Nephron progenitor cell (in vitro differentiated cells): ENCODE measurements around the gene FBF1.

Experiments used
- DNase-seq: peaks from one replicate; pipeline ENCODE4 v3.0.0; 2021
- H3K27ac Mint-ChIP-seq: 2 replicates; pipeline ENCODE4 v1.8.0; 2021; ENCODE audit warnings: mild to moderate bottlenecking, moderate library complexity, mixed read lengths
- H3K27me3 Mint-ChIP-seq: 2 replicates; pipeline ENCODE4 v1.8.0; 2021; ENCODE audit warnings: mild to moderate bottlenecking, low read depth, mixed read lengths; ENCODE audit not compliant: poor library complexity
- H3K36me3 Mint-ChIP-seq: 2 replicates; pipeline ENCODE4 v1.8.0; 2021; ENCODE audit warnings: low read depth, mixed read lengths
- H3K4me1 Mint-ChIP-seq: 2 replicates; pipeline ENCODE4 v1.8.0; 2021; ENCODE audit warnings: mixed read lengths
- H3K4me3 Mint-ChIP-seq: 2 replicates; pipeline ENCODE4 v1.8.0; 2021; ENCODE audit warnings: mild to moderate bottlenecking, moderate library complexity, mixed read lengths
- H3K9me3 Mint-ChIP-seq: 2 replicates; pipeline ENCODE4 v1.8.0; 2021; ENCODE audit warnings: mild to moderate bottlenecking, moderate library complexity, mixed read lengths
- CTCF ChIP-seq: fragments of 200-600 bp; sonication (generic); IDR thresholded peaks from 2 replicates; pipeline ENCODE4 v1.5.0; 2021; ENCODE audit warnings: antibody characterized with exemption

FBF1 gene

GRCh38 chr17:75920045-75920560 is 20.7 kb downstream of the FBF1 start:
- no peak for DNase-seq
- H3K4me1 Mint-ChIP-seq, result peaks cover 13% of the 10 kb centered on the region

GRCh38 chr17:75919611-75920010 is 21.2 kb downstream of the FBF1 start:
- no peaks in the 10 kb centered on the region for H3K9me3 Mint-ChIP-seq
- peaks cover 13% of the 10 kb centered on the region for H3K4me1 Mint-ChIP-seq

More at GRCh38 chr17:75920045-75920560, 20.7 kb downstream of the FBF1 start:
- Mint-ChIP-seq H3K36me3 (no peaks in the 10 kb centered on the region), H3K27me3 (peaks cover 7% of the 10 kb centered on the region), H3K4me3 (no peak overlapping the region), H3K27ac (no peak overlapping the region), H3K9me3 (no peaks in the 10 kb centered on the region)
- no peak for TF ChIP-seq CTCF

GRCh38 chr17:75917917-75918445 is 22.9 kb downstream of the FBF1 start:
- no peak overlapping the region for H3K4me3 Mint-ChIP-seq
- H3K36me3 Mint-ChIP-seq, result no peaks in the 10 kb centered on the region
- H3K4me1 Mint-ChIP-seq, result peaks cover 13% of the 10 kb centered on the region
- DNase-seq, result no peak
- H3K27ac Mint-ChIP-seq, result no peak overlapping the region
- no peak for TF ChIP-seq CTCF
- no peaks in the 10 kb centered on the region for H3K9me3 Mint-ChIP-seq
- peaks cover 7% of the 10 kb centered on the region for H3K27me3 Mint-ChIP-seq

More at GRCh38 chr17:75919611-75920010, 21.2 kb downstream of the FBF1 start:
- H3K36me3 Mint-ChIP-seq, result no peaks in the 10 kb centered on the region
- H3K27me3 Mint-ChIP-seq, result peaks cover 7% of the 10 kb centered on the region
- no peak overlapping the region for H3K4me3 Mint-ChIP-seq
- no peak overlapping the region for H3K27ac Mint-ChIP-seq
- no peak for DNase-seq
- no peak for TF ChIP-seq CTCF

- no peak overlapping the region for H3K4me3 Mint-ChIP-seq
- H3K27me3 Mint-ChIP-seq, result peaks cover 4% of the 10 kb centered on the region
- no peak for DNase-seq
- H3K9me3 Mint-ChIP-seq, result no peaks in the 10 kb centered on the region
- H3K27ac Mint-ChIP-seq, result no peak overlapping the region
- no peak for TF ChIP-seq CTCF
- H3K36me3 Mint-ChIP-seq, result no peaks in the 10 kb centered on the region
- peaks cover 9% of the 10 kb centered on the region for H3K4me1 Mint-ChIP-seq
These were observed 23.5 kb downstream of the FBF1 start for GRCh38 chr17:75917141-75917916.

GRCh38 chr17:75915268-75915667 is 25.6 kb downstream of the FBF1 start:
- Mint-ChIP-seq H3K4me3 (no peak overlapping the region), H3K4me1 (peaks cover 9% of the 10 kb centered on the region), H3K9me3 (no peaks in the 10 kb centered on the region), H3K27me3 (peaks cover 4% of the 10 kb centered on the region), H3K36me3 (no peaks in the 10 kb centered on the region), H3K27ac (no peak overlapping the region)
- no peak for TF ChIP-seq CTCF
- no peak for DNase-seq
